ENCODE measurements around the gene FBXO48.

FBXO48 gene

GRCh38 chr2:68415521-68415920, 51.6 kb downstream of the FBXO48 start:
- in situ Hi-C loops (cut with HindIII; ENCODE audit: low sequenced_read_pairs): no loop called here

GRCh38 chr2:68414876-68415275, 52.2 kb downstream of the FBXO48 start:
- in situ Hi-C loops (cut with HindIII; ENCODE audit: low sequenced_read_pairs): no loop called here

GRCh38 chr2:68414452-68414851, 52.6 kb downstream of the FBXO48 start:
- in situ Hi-C loops (cut with HindIII; ENCODE audit: low sequenced_read_pairs): no loop called here

GRCh38 chr2:68413466-68413865, 53.6 kb downstream of the FBXO48 start:
- in situ Hi-C loops (cut with HindIII; ENCODE audit: low sequenced_read_pairs): no loop called here

GRCh38 chr2:68412127-68412819, 54.8 kb downstream of the FBXO48 start:
- in situ Hi-C loops (cut with HindIII; ENCODE audit: low sequenced_read_pairs): no loop called here

GRCh38 chr2:68411397-68412126, 55.5 kb downstream of the FBXO48 start:
- in situ Hi-C loops (cut with HindIII; ENCODE audit: low sequenced_read_pairs): no loop called here
